H1 (cell line): ENCODE results near the gene COMMD1. TPM values are rescaled to one million over a fixed set of nuclear protein-coding genes. Genes with fewer than 3 reads are reported as not detected.

Source experiments
- CTCF ChIA-PET: fragments of 300-600 bp; sonication (Branson Sonifier 250); formaldehyde crosslinking; loops from one replicate; lab custom pipeline; 2021; ENCODE audit not compliant: partially characterized antibody; lab: Charles Lee
- POLR2A ChIA-PET: fragments of 300-600 bp; sonication (Branson Sonifier 250); formaldehyde crosslinking; loops from one replicate; lab custom pipeline; 2021; ENCODE audit warnings: inconsistent platforms; ENCODE audit not compliant: partially characterized antibody; lab: Charles Lee
- DNase-seq, 2 experiments: peaks; one replicate each; pipeline versions ENCODE4 v3.0.0 to v3.0.0-alpha.2; 2010 to 2022; ENCODE audit warnings: low spot score in 2 of 2, low read depth in 1 of 2, mixed read lengths in 1 of 2
- FAIRE-seq: peaks from 2 replicates; lab custom pipeline; 2011; peaks lifted over from hg19 to GRCh38; lab: Jason Lieb, UNC
- H2AFZ ChIP-seq: 2 replicates; pipeline ENCODE4 v1.8.1; 2012; ENCODE audit warnings: low read length, inconsistent platforms
- H2AK5ac ChIP-seq: 2 replicates; pipeline ENCODE4 v1.6.1; 2013; ENCODE audit warnings: low read depth, low read length
- H2BK120ac ChIP-seq: replicated peaks from 2 replicates; pipeline ENCODE3; 2013; ENCODE audit warnings: low read depth, low read length, inconsistent platforms
- H2BK12ac ChIP-seq: 2 replicates; pipeline ENCODE4 v1.6.1; 2013; ENCODE audit warnings: low read depth, low read length
- H2BK15ac ChIP-seq: 2 replicates; pipeline ENCODE4 v1.6.1; 2013; ENCODE audit warnings: low read length
- H2BK20ac ChIP-seq: 2 replicates; pipeline ENCODE4 v1.6.1; 2013; ENCODE audit warnings: low read length
- H2BK5ac ChIP-seq: 2 replicates; pipeline ENCODE4 v1.6.1; 2013; ENCODE audit warnings: low read depth, low read length
- H3K14ac ChIP-seq: 2 replicates; pipeline ENCODE4 v1.6.1; 2013; ENCODE audit warnings: inconsistent platforms; ENCODE audit not compliant: insufficient read length
- H3K18ac ChIP-seq: 2 replicates; pipeline ENCODE4 v1.6.1; 2013; ENCODE audit warnings: low read length; ENCODE audit errors: extremely low read depth
- H3K23ac ChIP-seq: 2 replicates; pipeline ENCODE4 v1.6.1; 2013; ENCODE audit warnings: inconsistent platforms; ENCODE audit not compliant: insufficient read length
- H3K23me2 ChIP-seq: 2 replicates; pipeline ENCODE4 v1.6.1; 2013; ENCODE audit warnings: low read depth, low read length
- H3K27ac ChIP-seq: 2 replicates; pipeline ENCODE4 v1.6.1; 2011; ENCODE audit warnings: low read depth, low read length, inconsistent platforms
- H3K27me3 ChIP-seq, 4 experiments: replicated peaks in 1 of 4; 1 replicate in 1 of 4; 2 replicates in 3 of 4; pipeline versions ENCODE4 v1.6.1 to v1.8.1; 2011 to 2013; ENCODE audit warnings: low read length in 3 of 4, mild to moderate bottlenecking in 3 of 4, inconsistent platforms in 2 of 4, mixed read lengths in 2 of 4, moderate library complexity in 1 of 4; ENCODE audit not compliant: control insufficient read depth in 3 of 4, insufficient read depth in 3 of 4; ENCODE audit errors: extremely low read depth in 1 of 4
- H3K36me3 ChIP-seq, 4 experiments: 2 replicates each; pipeline versions ENCODE4 v1.6.1 to v1.8.1; 2011 to 2013; ENCODE audit warnings: mild to moderate bottlenecking in 4 of 4, low read length in 3 of 4, moderate library complexity in 2 of 4, control low read depth in 1 of 4, inconsistent platforms in 1 of 4; ENCODE audit not compliant: insufficient read depth in 4 of 4, control insufficient read depth in 2 of 4
- H3K4ac ChIP-seq: replicated peaks from 2 replicates; pipeline ENCODE3; 2013; ENCODE audit warnings: low read length, low read depth, mixed read lengths, inconsistent platforms; ENCODE audit not compliant: insufficient read length
- H3K4me1 ChIP-seq, 4 experiments: replicated peaks in 1 of 4; 1 replicate in 1 of 4; 2 replicates in 3 of 4; pipeline versions ENCODE4 v1.6.1 to v1.8.1; 2011 to 2013; ENCODE audit warnings: low read length in 3 of 4, inconsistent platforms in 2 of 4, mixed read lengths in 1 of 4; ENCODE audit not compliant: insufficient read depth in 4 of 4, control insufficient read depth in 3 of 4
- H3K4me2 ChIP-seq, 2 experiments: 2 replicates each; pipeline versions ENCODE4 v1.6.1 to v1.8.1; 2011 to 2013; ENCODE audit warnings: low read depth in 2 of 2, low read length in 2 of 2, control low read depth in 1 of 2, inconsistent platforms in 1 of 2, mild to moderate bottlenecking in 1 of 2; ENCODE audit not compliant: insufficient read depth in 1 of 2
- H3K4me3 ChIP-seq, 4 experiments: fragments of 200-600, 300-600 bp in 1 of 4; sonication (generic), shearing (Covaris generic), sonication (Bioruptor Twin) in 1 of 4; 2 replicates each; pipeline versions ENCODE4 v1.5.1 to v1.8.1; 2011 to 2016; ENCODE audit warnings: low read length in 4 of 4, low read depth in 3 of 4, control low read depth in 2 of 4, inconsistent platforms in 2 of 4, mild to moderate bottlenecking in 2 of 4, mixed read lengths in 1 of 4, moderate library complexity in 1 of 4; ENCODE audit not compliant: insufficient read depth in 2 of 4; ENCODE audit errors: extremely low read depth in 1 of 4
- H3K56ac ChIP-seq: replicated peaks from 2 replicates; pipeline ENCODE3; 2013; ENCODE audit warnings: low read depth, mild to moderate bottlenecking, mixed read lengths, low read length, inconsistent platforms; ENCODE audit not compliant: insufficient read length
- H3K79me1 ChIP-seq: 2 replicates; pipeline ENCODE4 v1.6.1; 2013; ENCODE audit warnings: low read depth, low read length, control low read depth
- H3K79me2 ChIP-seq, 2 experiments: 2 replicates each; pipeline versions ENCODE4 v1.6.1 to v1.8.1; 2012 to 2013; ENCODE audit warnings: low read length in 2 of 2, mild to moderate bottlenecking in 2 of 2, inconsistent platforms in 1 of 2; ENCODE audit not compliant: insufficient read depth in 2 of 2, control insufficient read depth in 1 of 2
- H3K9ac ChIP-seq, 4 experiments: replicated peaks in 1 of 4; 1 replicate in 1 of 4; 2 replicates in 3 of 4; pipeline versions ENCODE4 v1.6.1 to v1.8.1; 2011 to 2013; ENCODE audit warnings: low read depth in 3 of 4, low read length in 3 of 4, control low read depth in 2 of 4, mild to moderate bottlenecking in 2 of 4, moderate library complexity in 2 of 4, inconsistent platforms in 1 of 4; ENCODE audit errors: extremely low read depth in 1 of 4
- H3K9me3 ChIP-seq, 2 experiments: 2 replicates each; pipeline versions ENCODE4 v1.6.1 to v1.8.1; 2012 to 2013; ENCODE audit warnings: mild to moderate bottlenecking in 2 of 2, moderate library complexity in 2 of 2, control low read depth in 1 of 2, inconsistent platforms in 1 of 2, low read depth in 1 of 2, low read length in 1 of 2, mixed read lengths in 1 of 2; ENCODE audit not compliant: insufficient read depth in 2 of 2
- H4K20me1 ChIP-seq, 2 experiments: replicated peaks in 1 of 2; 2 replicates each; pipeline versions ENCODE3 to v1.8.1; 2011 to 2013; ENCODE audit warnings: inconsistent platforms in 2 of 2, low read length in 2 of 2, mild to moderate bottlenecking in 1 of 2; ENCODE audit not compliant: insufficient read depth in 2 of 2, control insufficient read depth in 1 of 2
- H4K5ac ChIP-seq: 2 replicates; pipeline ENCODE4 v1.6.1; 2013; ENCODE audit warnings: low read length, low read depth, mixed read lengths, inconsistent platforms; ENCODE audit not compliant: insufficient read length
- H4K8ac ChIP-seq: 2 replicates; pipeline ENCODE4 v1.8.0; 2013; ENCODE audit warnings: mild to moderate bottlenecking, moderate library complexity, low read length, inconsistent platforms; ENCODE audit not compliant: insufficient read depth; ENCODE audit errors: extremely low read depth
- H4K91ac ChIP-seq: replicated peaks from 2 replicates; pipeline ENCODE3; 2013; ENCODE audit warnings: low read length, mixed read lengths, inconsistent platforms; ENCODE audit not compliant: insufficient read length
- CEBPB ChIP-seq: IDR thresholded peaks from 2 replicates; pipeline ENCODE4 v1.6.1; 2012; ENCODE audit warnings: low read depth, low read length
- WGBS, 2 experiments: shearing (Covaris generic) in 1 of 2; methylation state at CpG; one replicate each; pipeline versions ENCODE4 v1.1.6 to v1.1.7; 2013 to 2015; ENCODE audit warnings: low lambda C conversion rate in 2 of 2, mixed read lengths in 2 of 2, inconsistent platforms in 1 of 2, low coverage in 1 of 2, missing lambda C conversion rate in 1 of 2; ENCODE audit not compliant: insufficient replicate concordance in 2 of 2, insufficient coverage in 1 of 2, insufficient read length in 1 of 2; ENCODE audit errors: extremely low coverage in 1 of 2, missing lambda C conversion rate in 1 of 2; 5-methylcytosine and 5-hydroxymethylcytosine counted together
- polyA plus RNA-seq, 7 experiments: library from polyadenylated mRNA; depleted of rRNA in 3 of 7; stranded (reverse) in 5 of 7; unstranded in 2 of 7; fragments of >200 nt in 5 of 7; fragments of 200-250 nt in 2 of 7; gene quantifications; 1 replicate in 5 of 7; 2 replicates in 1 of 7; 4 replicates in 1 of 7; pipeline versions ENCODE4 v1.2.1 to v1.2.3, GENCODE V29; 2011 to 2013; ENCODE audit warnings: missing spikeins in 2 of 7, mixed read lengths in 2 of 7
- total RNA-seq: library from RNA; stranded (reverse); fragmentation: NEBNext Ultra II Directional; extraction: Animal tissue kit (Norgen Biotek cat#: 25700); gene quantifications from 2 replicates; pipeline ENCODE4 v1.2.1, GENCODE V29; 2021
- TF ChIP-seq, protein P1 (sequence below): IDR thresholded peaks from 2 replicates; pipeline ENCODE4 v1.6.1; 2012; ENCODE audit warnings: inconsistent platforms

The COMMD1 gene
- total and polyA plus RNA-seq, 2 of the 8 experiments (the other 6 are each of a cell fraction or from before 2014, with no cell fraction given) = 23.5 to 28.3 TPM

DNA sequence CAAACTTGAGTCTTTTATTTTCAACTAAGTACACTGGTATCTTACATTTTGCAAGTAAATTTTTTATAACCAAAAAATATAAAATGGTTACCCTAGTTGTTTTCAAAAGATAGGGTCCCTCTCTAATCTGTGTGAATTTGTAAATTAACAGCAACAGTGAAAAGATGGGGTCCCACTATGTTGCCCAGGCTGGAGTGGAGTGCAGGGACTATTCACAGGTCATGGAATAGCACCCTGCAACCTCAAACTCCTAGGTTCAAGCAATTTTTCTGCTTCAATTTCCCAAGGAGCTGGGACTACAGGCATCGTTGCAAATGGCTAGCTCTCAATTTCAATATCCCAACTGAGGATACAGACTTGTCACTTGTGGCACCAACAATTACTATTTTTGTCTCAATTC lies 29.1 kb upstream of the COMMD1 start:
- H2AK5ac ChIP-seq = no peak overlapping the region

More for the DNA sequence above, 29.1 kb upstream of the COMMD1 start:
- Histone ChIP-seq H3K27me3 (no peaks in the 10 kb centered on the region), H3K9me3 (no peaks in the 10 kb centered on the region), H3K4me3 (no peak overlapping the region), H2AFZ (no peak overlapping the region), H3K56ac (no peak overlapping the region)
- TF ChIP-seq, protein P1, sequence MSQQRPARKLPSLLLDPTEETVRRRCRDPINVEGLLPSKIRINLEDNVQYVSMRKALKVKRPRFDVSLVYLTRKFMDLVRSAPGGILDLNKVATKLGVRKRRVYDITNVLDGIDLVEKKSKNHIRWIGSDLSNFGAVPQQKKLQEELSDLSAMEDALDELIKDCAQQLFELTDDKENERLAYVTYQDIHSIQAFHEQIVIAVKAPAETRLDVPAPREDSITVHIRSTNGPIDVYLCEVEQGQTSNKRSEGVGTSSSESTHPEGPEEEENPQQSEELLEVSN = no peak
- TF ChIP-seq CEBPB = no peak
- TF ChIP-seq, all 59 proteins: peak for 0
- no peak overlapping the region for H2BK5ac ChIP-seq
- H4K5ac ChIP-seq = no peak overlapping the region
- no peak overlapping the region for H3K4ac ChIP-seq
- no peaks in the 10 kb centered on the region for H3K23me2 ChIP-seq
- H4K8ac ChIP-seq = no peak overlapping the region
- CTCF ChIA-PET = no interaction called here
- 94% methylated on average over 1 of the region's 1 CpG; no CpG with 5 or more reads in 1 of the 2 experiments for WGBS, 2 experiments
- FAIRE-seq = no peak
- H3K36me3 ChIP-seq = peaks cover 35 to 99% (median 76%) of the 10 kb centered on the region in 4 experiments
- POLR2A ChIA-PET = interaction anchor here (0.6 to 1.4 kb wide), 2 partner anchors 10 to 13 kb away, joined by 5 to 6 read pairs; no protein-coding TSS in a partner anchor
- H2BK12ac ChIP-seq = no peak overlapping the region
- no peak overlapping the region for H2BK15ac ChIP-seq
- peaks cover 0 to 6% of the 10 kb centered on the region in 2 experiments for H4K20me1 ChIP-seq
- H3K18ac ChIP-seq = no peak overlapping the region
- no peak overlapping the region for H3K9ac ChIP-seq
- H3K79me1 ChIP-seq = no peaks in the 10 kb centered on the region
- H3K14ac ChIP-seq = no peak overlapping the region
- H2BK20ac ChIP-seq = no peak overlapping the region
- H3K4me1 ChIP-seq = no peaks in the 10 kb centered on the region
- DNase-seq = no peak
- H4K91ac ChIP-seq = no peak overlapping the region
- 0 out of 4 replicates have a peak, but pooled peaks cover 0 to 3% of the 10 kb centered on the region in 2 experiments for H3K79me2 ChIP-seq
- no peak overlapping the region for H3K4me2 ChIP-seq
- no peak overlapping the region for H2BK120ac ChIP-seq
- no peak overlapping the region for H3K27ac ChIP-seq
- H3K23ac ChIP-seq = no peak overlapping the region
